ENCODE results near the gene C3orf18.
"Not testable (repeated sequence)": the region's sequence is repeated elsewhere in the genome, so short reads cannot be mapped to it uniquely, and the experiment has no call there.

C3orf18 gene

GRCh38 chr3:50523279-50523811, 44.2 kb downstream of the C3orf18 start:
- ATAC-seq: no peak
- DNase-seq: no peak

GRCh38 chr3:50521572-50521971, 46.0 kb downstream of the C3orf18 start:
- DNase-seq (no peak), ATAC-seq (no peak)

GRCh38 chr3:50520849-50521248, 46.7 kb downstream of the C3orf18 start:
- ATAC-seq (no peak), DNase-seq (no peak)

GRCh38 chr3:50519471-50520089, 48.0 kb downstream of the C3orf18 start:
- DNase-seq (peak; percentile 84), ATAC-seq (peak; percentile 75)

GRCh38 chr3:50518436-50518835, 49.1 kb downstream of the C3orf18 start:
- ATAC-seq (no peak), DNase-seq (no peak)

- DNase-seq (no peak), ATAC-seq (no peak)
These were observed 49.8 kb downstream of the C3orf18 start for GRCh38 chr3:50517721-50518206.

- DNase-seq (no peak), ATAC-seq (no peak)
These were observed 51.1 kb downstream of the C3orf18 start for GRCh38 chr3:50516440-50516871.

GRCh38 chr3:50515565-50516439, 51.7 kb downstream of the C3orf18 start:
- ATAC-seq (no peak), DNase-seq (peak; percentile 19)

- not testable (repeated sequence) for DNase-seq, ATAC-seq
These were observed 54.6 kb downstream of the C3orf18 start for GRCh38 chr3:50512908-50513307.

- DNase-seq (no peak), ATAC-seq (no peak)
These were observed 55.4 kb downstream of the C3orf18 start for GRCh38 chr3:50512131-50512530.

- DNase-seq (no peak), ATAC-seq (no peak)
These were observed 57.2 kb downstream of the C3orf18 start for GRCh38 chr3:50510325-50510724.

- DNase-seq (no peak), ATAC-seq (no peak)
These were observed 57.8 kb downstream of the C3orf18 start for GRCh38 chr3:50509715-50510114.

GRCh38 chr3:50508821-50509220, 58.7 kb downstream of the C3orf18 start:
- DNase-seq (no peak), ATAC-seq (no peak)

Measured in stimulated activated naive CD8-positive, alpha-beta T cell treated with anti-CD3 and anti-CD28 coated beads, Interleukin-15, Interleukin-2, amounts not matched to agents 100 U/mL and 50 U/mL, for 24 hours (primary cell).